ENCODE data around the gene FAM9C.
"Not testable (repeated sequence)": the region's sequence is repeated elsewhere in the genome, so short reads cannot be mapped to it uniquely, and the experiment has no call there.

Gene FAM9C

GRCh38 chrX:13043138-13043537, 1.3 kb downstream of the FAM9C start:
- DNase-seq (ENCODE audit: low spot score): no peak

GRCh38 chrX:13036896-13037295, 7.5 kb downstream of the FAM9C start:
- no peak for DNase-seq (ENCODE audit: low spot score)

GRCh38 chrX:13033193-13033592, 11.2 kb downstream of the FAM9C start:
- DNase-seq (ENCODE audit: low spot score): no peak

- no peak for DNase-seq (ENCODE audit: low spot score)
Observed at GRCh38 chrX:13029887-13030771, 14.3 kb downstream of the FAM9C start.

GRCh38 chrX:13029637-13029886, 14.9 kb downstream of the FAM9C start:
- no peak for DNase-seq (ENCODE audit: low spot score)

GRCh38 chrX:13028871-13029636, 15.4 kb downstream of the FAM9C start:
- DNase-seq (ENCODE audit: low spot score): no peak

GRCh38 chrX:13026877-13027652, 17.4 kb downstream of the FAM9C start:
- no peak for DNase-seq (ENCODE audit: low spot score)

GRCh38 chrX:13024986-13025385, 19.4 kb downstream of the FAM9C start:
- DNase-seq (ENCODE audit: low spot score): no peak

GRCh38 chrX:13023979-13024378, 20.4 kb downstream of the FAM9C start:
- no peak for DNase-seq (ENCODE audit: low spot score)

GRCh38 chrX:13023567-13023966, 20.9 kb downstream of the FAM9C start:
- no peak for DNase-seq (ENCODE audit: low spot score)

GRCh38 chrX:13022926-13023325, 21.5 kb downstream of the FAM9C start:
- no peak for DNase-seq (ENCODE audit: low spot score)

- DNase-seq (ENCODE audit: low spot score): not testable (repeated sequence)
Observed at GRCh38 chrX:13016731-13017130, 27.7 kb downstream of the FAM9C start.

- no peak for DNase-seq (ENCODE audit: low spot score)
Observed at GRCh38 chrX:13015536-13016236, 28.7 kb downstream of the FAM9C start.

GRCh38 chrX:13014111-13015096, 30.0 kb downstream of the FAM9C start:
- DNase-seq (ENCODE audit: low spot score): no peak

GRCh38 chrX:13013363-13014110, 30.9 kb downstream of the FAM9C start:
- no peak for DNase-seq (ENCODE audit: low spot score)

GRCh38 chrX:13010546-13010945, 33.9 kb downstream of the FAM9C start:
- DNase-seq (ENCODE audit: low spot score): no peak

GRCh38 chrX:13009844-13010243, 34.6 kb downstream of the FAM9C start:
- DNase-seq (ENCODE audit: low spot score): no peak

GRCh38 chrX:13009273-13009672, 35.1 kb downstream of the FAM9C start:
- no peak for DNase-seq (ENCODE audit: low spot score)

GRCh38 chrX:13008851-13009250, 35.6 kb downstream of the FAM9C start:
- no peak for DNase-seq (ENCODE audit: low spot score)

- no peak for DNase-seq (ENCODE audit: low spot score)
Observed at GRCh38 chrX:13008189-13008533, 36.3 kb downstream of the FAM9C start.

Data from SK-N-DZ (cell line).